Fibroblast of skin of left quadriceps (primary cell): ENCODE results near the gene PDE4D.

ENCODE experiments used
- DNase-seq, 2 experiments: peaks; one replicate each; pipeline ENCODE4 v3.0.0-alpha.2; 2013; ENCODE audit warnings: low read depth in 2 of 2

The PDE4D gene

DNA sequence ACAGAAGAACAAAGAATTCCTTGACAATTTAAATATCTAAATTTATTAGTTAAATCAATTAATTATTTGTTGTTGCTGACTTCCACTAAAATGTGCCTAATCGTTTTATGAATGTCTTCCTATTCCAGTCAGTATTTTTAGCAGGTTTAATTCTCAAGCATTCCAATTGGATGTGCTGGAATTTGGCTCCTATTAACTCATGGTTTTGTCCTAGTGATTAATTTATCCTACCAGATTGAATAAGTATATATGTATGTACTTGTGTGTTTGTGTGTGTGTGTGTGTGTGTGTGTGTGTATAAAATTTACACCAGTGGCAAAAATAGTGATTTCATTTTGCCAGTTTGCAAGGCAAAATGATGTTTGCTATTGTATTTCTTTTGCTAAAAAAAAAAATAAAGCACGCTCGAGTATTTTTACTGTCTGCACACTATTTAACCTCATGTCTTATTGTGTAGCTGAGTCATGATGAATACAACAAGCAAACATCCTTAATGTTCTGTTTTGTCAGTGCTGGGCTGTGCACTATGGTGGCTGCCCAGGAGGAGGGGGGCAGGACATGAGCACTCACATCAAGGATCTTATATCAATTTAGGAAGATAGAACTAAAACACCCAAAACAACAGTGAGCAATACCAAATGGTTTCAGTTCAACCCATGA lies 375.5 kb downstream of the PDE4D start:
- DNase-seq: peak; percentile 63 to 64

- DNase-seq: no peak
Observed at GRCh38 chr5:59516161-59516560, 377.4 kb downstream of the PDE4D start.

DNA sequence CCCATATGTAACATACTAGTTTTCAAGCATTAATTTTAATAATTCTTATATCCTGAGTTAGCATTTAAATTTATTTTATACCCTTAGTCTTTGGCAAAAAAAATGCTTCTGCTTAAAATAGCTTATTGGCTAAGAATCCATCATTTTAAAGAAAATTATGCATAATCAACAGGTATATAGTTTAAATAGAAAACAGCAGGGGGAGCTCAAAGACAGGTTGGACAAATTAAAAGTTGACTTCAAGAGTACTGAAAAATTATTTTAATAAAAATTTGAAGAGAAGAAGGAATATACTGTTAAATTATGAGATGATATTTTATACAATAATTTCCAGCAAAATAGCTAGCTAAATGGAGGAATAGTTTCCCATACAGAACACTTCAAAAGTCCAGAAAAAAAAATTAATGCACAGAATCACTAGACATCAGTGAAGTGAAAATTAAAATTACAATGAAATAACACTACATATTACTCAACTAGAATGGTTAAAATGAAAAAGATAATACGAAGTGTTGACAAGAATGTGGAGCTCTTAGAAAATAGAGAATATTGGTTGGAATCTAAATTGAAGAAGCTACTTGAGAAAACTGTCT lies 387.1 kb downstream of the PDE4D start:
- no peak for DNase-seq

DNA sequence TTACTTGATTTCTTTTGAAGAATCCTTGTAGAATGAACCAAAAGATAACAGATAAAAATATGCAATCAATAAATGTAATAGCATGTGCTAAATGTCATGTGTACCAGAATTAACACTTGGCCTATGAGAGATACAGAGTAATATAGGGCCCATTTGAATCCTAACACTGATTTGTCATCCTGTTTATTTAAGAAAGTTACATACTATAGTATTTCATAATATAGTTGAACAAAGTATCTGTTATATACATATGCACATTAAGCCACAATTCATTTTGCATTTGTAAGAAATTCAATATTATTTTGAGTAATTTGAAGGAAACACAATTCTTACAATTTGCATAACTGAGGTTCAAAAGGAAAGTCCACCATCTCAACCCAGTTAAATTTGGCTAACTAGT lies 389.5 kb downstream of the PDE4D start:
- no peak for DNase-seq

GRCh38 chr5:59503220-59503619 lies 390.3 kb downstream of the PDE4D start:
- DNase-seq: no peak

DNA sequence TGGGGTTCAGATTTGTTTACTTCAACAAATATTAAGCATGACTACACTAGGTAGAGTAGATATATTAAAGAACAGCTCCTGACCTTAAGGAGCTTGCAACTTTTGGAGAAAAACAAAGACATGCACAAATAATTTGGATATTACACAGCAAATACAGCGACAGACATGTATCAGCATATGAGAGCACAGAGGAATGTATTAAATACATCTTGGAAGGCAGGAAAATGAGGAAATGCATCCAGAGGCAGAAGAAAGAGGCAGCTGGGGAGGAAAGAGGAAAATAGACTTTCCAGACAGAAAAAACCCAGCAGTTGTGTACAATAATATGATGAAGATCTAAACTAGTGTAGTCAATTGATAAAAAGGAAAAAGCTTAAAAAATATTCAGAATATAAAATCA lies 392.2 kb downstream of the PDE4D start:
- no peak for DNase-seq

- no peak for DNase-seq
Observed at GRCh38 chr5:59500014-59500413, 393.5 kb downstream of the PDE4D start.

DNA sequence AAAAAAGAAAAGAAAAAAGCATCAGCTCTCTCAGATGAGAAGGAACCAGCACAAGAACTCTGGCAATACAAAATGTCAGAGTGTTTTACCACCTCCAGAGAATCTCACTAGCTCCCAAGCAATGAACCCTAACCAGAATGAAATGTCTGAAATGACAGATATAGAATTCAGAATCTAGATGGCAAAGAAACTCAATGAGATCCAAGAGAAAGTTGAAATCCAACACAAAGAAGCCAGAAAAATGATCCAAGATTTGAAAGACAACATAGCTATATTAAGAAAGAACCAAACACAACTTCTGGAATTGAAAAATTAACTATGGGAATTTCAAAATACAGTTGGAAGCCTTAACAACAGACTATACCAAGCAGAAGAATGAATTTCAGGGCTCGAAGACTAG lies 396.3 kb downstream of the PDE4D start:
- DNase-seq: no peak

- DNase-seq: no peak
Observed at GRCh38 chr5:59496524-59497134, 396.9 kb downstream of the PDE4D start.

GRCh38 chr5:59491945-59492344 lies 401.6 kb downstream of the PDE4D start:
- no peak for DNase-seq

DNA sequence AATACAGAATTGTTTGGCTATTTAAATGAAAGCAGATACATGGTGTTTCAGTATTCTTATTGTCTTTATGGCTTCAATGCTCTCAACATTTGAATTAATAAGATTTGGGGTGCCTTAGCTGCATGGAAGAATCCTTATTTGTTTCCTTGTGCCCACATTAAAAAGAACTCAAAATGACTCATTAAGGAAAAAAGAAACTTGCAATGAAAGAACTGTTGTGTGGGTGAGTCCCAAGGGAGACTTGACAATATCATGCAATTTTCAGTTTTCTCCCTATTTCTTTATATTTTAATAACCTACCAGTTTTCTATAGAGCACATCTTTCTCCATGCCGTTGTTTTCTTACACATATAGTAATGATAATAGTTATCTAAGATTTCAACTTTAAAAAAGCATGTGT lies 404.0 kb downstream of the PDE4D start:
- no peak for DNase-seq

DNA sequence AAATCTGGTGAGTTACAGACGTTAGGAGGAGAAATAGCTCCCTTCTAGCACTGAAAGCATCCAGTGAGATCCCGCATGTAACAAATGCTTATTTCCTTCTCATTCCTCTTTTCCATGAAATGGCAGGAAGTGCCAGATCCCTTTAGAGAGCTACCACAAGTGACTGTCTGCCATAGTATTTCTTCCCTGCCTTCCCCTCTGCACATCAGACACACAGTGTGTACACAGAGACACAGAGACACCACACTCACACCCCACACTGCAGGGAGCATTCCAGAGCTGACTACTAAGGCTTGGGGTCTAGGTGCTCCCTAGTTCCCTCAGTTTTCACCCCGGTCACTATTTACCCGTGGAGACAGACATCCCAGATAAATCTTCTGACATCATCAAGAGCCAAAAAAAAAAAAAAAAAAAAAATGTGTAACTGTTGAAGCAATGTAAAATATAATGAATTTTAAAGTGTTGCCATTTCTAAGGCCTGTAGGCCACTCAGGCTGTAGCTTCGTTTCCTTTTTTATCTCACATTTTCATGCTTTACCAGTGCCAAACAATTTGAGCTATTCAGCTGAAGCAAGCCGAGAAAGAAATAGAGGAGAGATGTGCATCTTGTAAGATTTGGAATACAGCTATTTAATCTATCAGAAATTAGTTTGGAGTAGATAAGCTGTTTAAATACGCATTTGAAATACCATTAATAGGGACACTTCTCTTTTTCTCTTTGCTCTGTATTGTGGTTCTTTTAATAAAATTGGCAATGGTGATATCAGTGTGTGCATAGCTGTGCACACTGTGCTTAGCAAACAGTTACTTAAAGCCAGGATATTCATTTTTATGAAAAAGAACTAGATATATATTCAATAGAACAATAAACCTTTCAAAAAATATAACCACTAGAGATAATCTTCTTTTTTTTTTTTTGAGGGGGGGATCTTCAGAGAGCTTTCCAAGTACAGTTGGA lies 405.5 kb downstream of the PDE4D start:
- no peak for DNase-seq

DNA sequence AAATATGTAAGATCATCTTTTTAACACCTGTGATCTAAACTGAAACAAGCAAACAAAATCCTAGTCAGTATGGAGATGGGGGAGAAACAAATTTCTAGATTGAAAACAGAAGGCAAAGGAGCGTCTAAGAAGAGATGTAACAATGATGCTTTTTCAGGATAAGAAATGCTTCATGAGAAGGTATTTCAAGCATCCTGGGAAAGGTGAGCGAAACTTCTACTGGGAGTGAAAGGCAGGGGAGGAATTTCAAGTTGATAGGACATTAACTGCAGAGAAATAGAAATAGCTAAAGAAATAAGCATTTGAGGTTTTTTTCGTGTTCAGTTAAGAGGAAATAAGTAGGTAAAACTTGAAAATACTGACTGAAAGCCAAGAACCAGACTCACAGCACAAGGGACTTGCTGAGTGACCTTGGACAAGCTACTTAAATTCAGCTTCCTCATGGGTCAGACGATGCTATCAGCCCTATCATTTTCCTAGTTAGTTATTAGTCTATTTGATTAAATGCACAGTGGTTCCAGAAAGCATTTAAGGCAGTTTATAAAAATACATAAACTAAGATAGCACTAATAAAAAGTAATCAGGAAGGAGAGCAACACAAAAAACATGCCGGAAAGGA lies 406.3 kb downstream of the PDE4D start:
- no peak for DNase-seq

DNA sequence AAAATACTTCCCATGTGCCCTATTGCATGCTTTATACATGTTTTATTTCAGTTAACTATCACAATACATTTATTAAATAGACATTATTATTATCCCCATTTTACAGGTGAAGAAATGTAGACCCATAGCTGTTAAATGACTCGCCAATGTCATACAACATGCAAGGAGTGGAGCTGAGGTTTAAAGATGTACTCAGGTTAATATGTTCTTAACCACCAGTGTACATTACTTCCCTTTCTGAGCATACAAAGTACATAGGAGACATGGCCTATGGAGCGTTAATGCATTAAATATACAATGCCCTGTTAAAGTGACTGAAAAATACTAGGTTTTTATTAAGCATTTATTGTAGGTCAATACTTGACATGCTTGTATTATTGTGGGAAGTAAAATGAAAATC lies 407.0 kb downstream of the PDE4D start:
- DNase-seq: no peak

DNA sequence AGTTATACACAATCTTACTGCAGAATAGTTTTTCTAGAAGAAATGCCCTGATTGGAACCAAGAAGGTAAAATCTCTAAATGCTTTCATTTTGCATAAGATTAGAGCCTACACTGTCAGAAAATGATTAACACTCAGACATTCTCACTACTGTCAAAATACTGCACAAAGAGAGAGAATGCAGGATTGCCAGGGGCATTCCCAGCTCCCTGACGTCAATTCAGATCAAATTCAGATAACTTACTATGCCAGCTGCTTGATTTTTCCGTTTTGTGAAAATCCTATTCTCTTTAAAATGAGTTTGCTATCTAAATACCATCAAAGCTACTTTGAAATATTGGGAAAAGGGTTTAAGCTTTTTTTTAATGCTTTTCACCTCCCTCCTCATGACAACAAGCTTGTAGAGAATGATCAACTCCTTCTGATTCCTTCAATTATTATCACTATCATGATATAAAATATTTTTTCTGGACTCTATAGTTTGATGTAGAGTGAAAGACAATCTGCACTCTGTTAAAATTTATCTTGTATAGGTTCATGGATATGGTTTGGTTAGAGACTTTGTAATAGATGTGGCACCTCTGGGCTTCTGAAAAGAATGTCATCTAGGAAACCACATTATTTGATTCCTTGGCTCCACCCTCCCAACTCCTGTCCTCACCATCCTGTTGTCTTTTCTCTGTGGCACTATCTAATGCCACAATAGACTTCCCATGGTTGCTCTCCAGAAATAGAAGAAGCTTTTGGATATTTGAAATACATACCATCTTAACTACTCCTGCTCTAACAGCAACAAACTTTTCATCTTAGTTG lies 407.7 kb downstream of the PDE4D start:
- DNase-seq: no peak

GRCh38 chr5:59485107-59485506 lies 408.4 kb downstream of the PDE4D start:
- DNase-seq: peak; percentile 53 to 55

- DNase-seq: no peak
Observed at GRCh38 chr5:59484618-59485017, 408.9 kb downstream of the PDE4D start.

- peak in 1 of 2 experiments; percentile 44 for DNase-seq
Observed at GRCh38 chr5:59483971-59484472, 409.5 kb downstream of the PDE4D start.

- DNase-seq: no peak
Observed at GRCh38 chr5:59479086-59479485, 414.4 kb downstream of the PDE4D start.

DNA sequence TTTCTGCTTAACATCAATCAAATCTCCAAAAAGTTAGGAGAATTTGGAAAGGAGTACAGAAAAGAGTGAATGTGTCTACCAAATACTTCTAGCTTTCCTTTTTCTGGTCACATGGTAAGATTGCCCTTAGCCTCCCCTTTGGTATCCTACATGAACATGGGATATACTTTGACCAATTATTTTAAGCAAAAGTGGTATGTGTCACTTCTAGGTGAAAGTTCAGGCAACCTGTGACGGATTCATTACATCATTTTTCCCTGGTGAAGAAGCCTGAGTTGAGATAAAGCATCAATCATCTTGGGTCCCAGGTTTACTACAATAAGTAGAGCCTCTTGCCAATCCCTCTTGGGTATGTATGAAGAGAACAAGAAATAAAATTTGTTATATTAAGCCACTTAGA lies 419.2 kb downstream of the PDE4D start:
- DNase-seq: no peak

GRCh38 chr5:59473611-59474010 lies 419.9 kb downstream of the PDE4D start:
- peak; percentile 45 to 48 for DNase-seq
